ENCODE measurements around the gene DENND1A. TPM values are rescaled to one million over a fixed set of nuclear protein-coding genes. Genes with fewer than 3 reads are reported as not detected.
A peak's percentile ranks its signal among the peaks of the same experiment; 100 is the strongest.
"Not testable (repeated sequence)": the region's sequence is repeated elsewhere in the genome, so short reads cannot be mapped to it uniquely, and the experiment has no call there.

DENND1A gene
- total RNA-seq, 1 donor from 2014 or later: 13.6 TPM

GRCh38 chr9:123431581-123431980, 498.3 kb downstream of the DENND1A start:
- DNase-seq (ENCODE audit: missing footprints): no peak
- intact Hi-C loops (cut with DNase I): no loop called here
- ATAC-seq: no peak

GRCh38 chr9:123428450-123428849, 501.5 kb downstream of the DENND1A start:
- intact Hi-C loops (cut with DNase I); ATAC-seq: not testable (repeated sequence)

GRCh38 chr9:123426406-123426805, 503.5 kb downstream of the DENND1A start:
- intact Hi-C loops (cut with DNase I): no loop called here
- no peak for DNase-seq (ENCODE audit: missing footprints)

More at GRCh38 chr9:123428450-123428849, 501.5 kb downstream of the DENND1A start:
- DNase-seq (ENCODE audit: missing footprints): not testable (repeated sequence)

DNA sequence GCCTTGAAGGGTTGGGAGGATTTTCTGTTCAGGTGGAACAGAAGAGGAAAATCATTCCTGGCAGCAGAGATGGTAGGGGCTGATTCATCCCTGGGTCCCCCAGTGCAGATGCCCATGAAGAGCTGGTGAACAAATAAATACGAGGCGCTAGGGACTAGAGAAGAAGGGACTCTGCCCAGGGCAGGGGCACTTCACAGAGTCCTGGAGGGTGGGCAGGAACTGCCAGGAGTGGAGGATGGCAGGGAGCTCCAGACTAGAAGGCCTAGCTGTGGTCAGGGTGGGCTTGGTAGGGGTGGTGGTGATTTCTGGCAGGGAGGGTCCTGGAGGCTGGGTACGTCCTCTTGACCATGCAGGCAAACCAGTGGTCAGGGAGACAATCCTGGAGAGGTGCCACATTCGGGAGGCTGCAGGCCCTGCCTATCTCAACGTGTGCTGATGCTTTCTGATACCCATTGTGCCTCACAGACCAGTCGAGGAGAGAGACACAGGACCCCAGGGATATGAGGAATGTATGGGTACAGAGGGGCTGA, 504.0 kb downstream of the DENND1A start:
- intact Hi-C loops (cut with DNase I): no loop called here
- ATAC-seq (no peak), DNase-seq (ENCODE audit: missing footprints) (no peak)

More at GRCh38 chr9:123426406-123426805, 503.5 kb downstream of the DENND1A start:
- no peak for ATAC-seq

- DNase-seq (ENCODE audit: missing footprints) (no peak), ATAC-seq (no peak)
- intact Hi-C loops (cut with DNase I): no loop called here
Observed at GRCh38 chr9:123425261-123425821, 504.6 kb downstream of the DENND1A start.

GRCh38 chr9:123424552-123425225, 505.2 kb downstream of the DENND1A start:
- intact Hi-C loops (cut with DNase I): no loop called here
- ATAC-seq (no peak), DNase-seq (ENCODE audit: missing footprints) (no peak)

DNA sequence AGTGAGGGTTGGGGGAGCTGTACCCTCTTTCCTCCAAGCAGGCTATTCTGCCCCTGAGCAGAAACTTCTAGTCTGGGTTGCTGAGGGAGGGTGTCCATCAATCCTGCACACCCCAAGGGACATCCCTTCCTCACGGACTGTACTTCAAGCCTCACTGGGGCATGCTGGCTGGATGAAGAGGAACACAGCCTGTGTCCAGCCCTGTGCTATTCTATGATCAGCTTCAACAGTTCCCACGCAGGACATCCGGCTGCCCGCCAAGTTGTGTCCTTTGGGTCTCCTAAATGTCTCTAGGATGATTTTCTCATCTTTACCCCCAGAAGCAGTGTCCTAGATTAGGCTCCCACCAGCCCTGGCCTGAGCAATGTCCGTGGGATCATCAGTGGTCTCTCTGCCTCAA, 505.8 kb downstream of the DENND1A start:
- DNase-seq (ENCODE audit: missing footprints): no peak
- ATAC-seq: peak; percentile 64
- intact Hi-C loops (cut with DNase I): no loop called here

GRCh38 chr9:123423311-123423640, 506.6 kb downstream of the DENND1A start:
- no peak for ATAC-seq
- no peak for DNase-seq (ENCODE audit: missing footprints)
- intact Hi-C loops (cut with DNase I): no loop called here

DNA sequence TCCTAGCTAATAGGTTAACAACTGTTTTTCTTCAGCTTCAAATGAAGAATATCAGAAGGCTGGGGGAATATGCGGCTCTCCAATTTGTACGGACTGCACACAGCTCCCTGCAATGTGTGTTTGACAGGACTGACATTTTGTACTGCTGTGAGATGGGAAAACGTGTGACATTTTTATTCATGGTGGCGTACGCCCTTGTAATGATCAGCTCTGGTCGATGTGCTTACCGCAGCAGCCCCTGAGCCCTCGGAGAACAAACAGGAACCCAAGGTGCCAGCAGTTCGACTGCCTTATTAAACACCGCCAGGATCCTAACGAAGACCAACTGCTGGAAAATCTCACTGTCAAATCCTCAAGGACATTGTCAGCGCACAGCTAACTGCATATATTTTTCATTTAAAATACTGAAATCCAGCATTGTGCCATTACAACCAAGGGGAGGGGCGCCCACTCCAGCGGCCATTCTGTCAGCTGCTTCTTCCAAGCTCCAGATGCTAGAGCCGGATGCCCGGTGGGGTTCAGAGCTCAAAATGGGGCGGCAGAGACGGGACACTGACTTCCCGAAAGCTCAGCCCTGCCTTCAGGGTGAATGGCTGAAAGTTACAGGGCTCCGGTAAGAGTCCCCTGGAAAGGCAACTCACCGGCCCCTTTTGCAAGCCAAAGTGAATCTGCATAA, 507.2 kb downstream of the DENND1A start:
- DNase-seq (ENCODE audit: missing footprints) (no peak), ATAC-seq (no peak)
- intact Hi-C loops (cut with DNase I): no loop called here

DNA sequence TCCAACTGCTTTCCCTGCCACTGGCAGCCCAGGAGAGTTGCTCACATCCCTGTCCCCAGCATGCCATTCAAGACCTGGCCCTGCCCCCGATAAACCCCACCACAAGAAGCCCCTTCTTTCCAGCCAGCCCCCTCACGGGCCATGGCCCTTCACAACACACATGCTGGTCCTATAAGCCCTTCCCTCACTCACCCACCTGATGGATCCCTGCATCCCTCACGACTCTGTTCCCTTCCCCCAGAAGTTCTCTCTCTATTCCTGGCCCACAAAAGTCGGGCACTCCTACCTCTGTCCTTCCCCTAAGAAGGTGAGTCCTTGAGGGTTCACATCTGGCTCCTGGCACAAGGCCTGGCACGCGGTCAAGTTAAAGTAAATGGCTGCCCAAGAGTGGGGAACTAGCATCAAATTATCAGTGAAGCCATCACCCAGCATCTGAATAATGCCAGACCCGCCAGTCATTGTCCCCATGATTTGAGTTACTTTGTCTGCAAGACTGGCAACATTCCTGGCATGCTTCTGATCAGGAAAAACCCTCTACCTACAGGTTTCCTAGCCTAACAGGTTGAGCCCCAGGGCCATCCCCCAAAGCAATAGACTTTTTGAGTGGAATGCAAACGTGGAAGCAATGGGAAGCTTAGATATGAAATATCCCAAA, 508.0 kb downstream of the DENND1A start:
- DNase-seq (ENCODE audit: missing footprints) (no peak), ATAC-seq (no peak)
- intact Hi-C loops (cut with DNase I): no loop called here

- no peak for DNase-seq (ENCODE audit: missing footprints)
- intact Hi-C loops (cut with DNase I): no loop called here
- ATAC-seq: no peak
Observed at GRCh38 chr9:123421186-123421585, 508.7 kb downstream of the DENND1A start.

- ATAC-seq (no peak), DNase-seq (ENCODE audit: missing footprints) (no peak)
- intact Hi-C loops (cut with DNase I): no loop called here
Observed at GRCh38 chr9:123420592-123421111, 509.3 kb downstream of the DENND1A start.

DNA sequence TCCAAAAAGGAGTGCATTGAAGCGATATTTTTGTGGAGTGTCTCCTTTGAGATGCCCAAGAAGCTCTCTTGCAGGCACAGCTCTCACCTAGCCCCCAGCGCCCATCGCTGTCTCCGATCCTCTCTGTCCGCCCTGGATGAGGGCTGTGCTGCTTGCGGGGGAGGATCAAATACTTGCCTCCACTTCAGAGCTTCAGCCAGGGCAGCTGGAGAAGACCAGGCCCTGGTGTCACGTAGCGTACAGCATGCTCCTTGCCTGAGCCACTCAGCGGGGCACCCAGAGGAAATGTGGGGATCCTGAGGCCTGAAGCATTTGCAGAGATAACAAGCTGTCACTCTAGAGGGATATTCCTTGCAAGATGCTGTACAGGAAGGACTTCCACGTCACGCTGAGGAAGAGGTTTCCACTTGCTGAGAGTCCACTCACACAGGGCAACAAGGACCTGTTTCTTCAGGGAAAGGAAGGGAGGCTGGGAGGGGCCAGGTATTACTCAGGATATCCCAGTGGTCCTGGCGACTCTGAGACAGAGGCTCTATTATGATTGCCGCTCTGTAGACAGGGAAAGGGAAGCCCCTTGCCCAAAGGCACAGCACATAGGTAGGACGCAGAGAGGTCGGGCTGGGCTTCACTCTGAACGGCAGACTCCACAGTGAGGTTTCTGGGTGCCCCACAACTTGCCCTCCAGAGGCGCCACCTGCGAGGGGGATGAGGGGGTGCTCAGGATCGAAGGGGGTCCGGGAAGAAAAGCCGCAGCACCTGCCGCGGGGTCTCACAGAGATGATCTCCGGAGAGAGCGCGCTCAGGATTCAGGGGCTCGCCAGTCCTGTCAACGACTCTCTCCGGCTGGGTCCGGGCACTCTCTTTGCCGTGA, 510.0 kb downstream of the DENND1A start:
- DNase-seq (ENCODE audit: missing footprints) (no peak), ATAC-seq (no peak)
- intact Hi-C loops (cut with DNase I): no loop called here

DNA sequence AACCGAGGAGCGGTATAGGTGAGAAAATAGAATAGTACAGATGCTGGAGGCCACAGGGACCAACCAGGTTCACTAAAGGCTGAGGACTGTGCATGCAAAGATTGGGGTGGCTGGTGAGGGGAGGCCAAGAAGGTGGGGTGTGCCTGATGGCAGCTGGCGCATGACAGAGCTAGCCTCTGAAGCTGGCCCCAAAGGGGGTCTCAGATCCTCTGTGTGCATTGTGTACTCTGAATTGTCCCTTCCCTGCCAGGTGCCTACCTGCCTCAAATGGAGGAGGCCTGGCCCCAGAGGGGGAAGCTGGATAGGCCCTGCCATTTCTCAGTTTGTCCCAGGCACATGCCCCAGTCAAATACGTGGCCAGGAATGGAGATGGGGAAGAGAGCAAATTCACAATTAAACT, 510.8 kb downstream of the DENND1A start:
- DNase-seq (ENCODE audit: missing footprints) (no peak), ATAC-seq (no peak)
- intact Hi-C loops (cut with DNase I): no loop called here

DNA sequence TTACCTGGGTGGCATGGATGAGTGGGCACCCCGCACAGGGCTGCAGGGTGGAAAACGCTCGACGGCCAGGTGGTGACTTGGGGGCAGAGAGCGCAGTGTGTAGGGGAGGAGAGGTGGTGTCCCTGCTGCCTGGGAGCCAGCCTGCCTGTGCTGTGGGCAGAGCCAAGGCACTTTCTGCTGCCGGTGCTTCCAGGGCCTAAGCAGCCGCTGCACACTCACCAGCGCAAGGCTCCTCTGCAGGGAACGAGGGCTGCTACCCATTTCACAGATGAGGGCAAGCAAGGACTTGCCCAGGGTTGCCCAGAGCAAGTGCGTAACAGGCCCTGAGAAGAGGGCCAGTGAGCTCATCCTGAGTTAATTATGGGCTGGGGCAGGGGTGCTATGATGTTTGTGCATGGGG, 511.4 kb downstream of the DENND1A start:
- intact Hi-C loops (cut with DNase I): no loop called here

GRCh38 chr9:123418052-123418430, 511.9 kb downstream of the DENND1A start:
- intact Hi-C loops (cut with DNase I): no loop called here
- ATAC-seq (no peak), DNase-seq (ENCODE audit: missing footprints) (no peak)

More for the DNA sequence above, 511.4 kb downstream of the DENND1A start:
- DNase-seq (ENCODE audit: missing footprints) (no peak), ATAC-seq (no peak)

GRCh38 chr9:123417289-123418051, 512.5 kb downstream of the DENND1A start:
- no peak for DNase-seq (ENCODE audit: missing footprints)
- intact Hi-C loops (cut with DNase I): no loop called here
- no peak for ATAC-seq

DNA sequence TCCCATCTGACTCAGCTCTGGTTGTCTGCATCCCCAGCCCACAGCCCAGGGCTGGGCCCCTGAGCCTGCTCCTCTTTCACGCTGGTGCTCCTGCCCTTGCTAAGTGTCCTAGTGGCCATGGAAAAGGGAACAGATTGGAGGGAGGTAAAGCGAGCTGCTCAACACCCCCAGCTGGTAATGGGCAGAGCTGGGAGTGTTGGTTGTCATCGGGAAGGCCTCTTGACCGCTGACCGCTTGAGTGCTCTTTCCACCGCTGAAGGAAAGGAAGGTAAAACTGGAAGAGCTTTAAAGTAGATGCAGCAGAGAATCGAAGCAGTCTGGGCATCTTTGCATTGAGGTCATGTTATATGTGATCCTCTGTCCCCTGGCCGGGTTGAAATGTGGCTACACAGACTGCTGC, 513.8 kb downstream of the DENND1A start:
- no peak for ATAC-seq
- intact Hi-C loops (cut with DNase I): no loop called here
- DNase-seq (ENCODE audit: missing footprints): no peak
